SU-DHL-6 (cell line): ENCODE results near the gene CLBA1.

Source experiments
- H2AFZ ChIP-seq: fragments of 200-600 bp; sonication (generic); 2 replicates; pipeline ENCODE4 v1.6.1; 2014; ENCODE audit warnings: low read depth, mild to moderate bottlenecking, moderate library complexity, mixed read lengths, antibody characterized with exemption, low read length; ENCODE audit not compliant: severe bottlenecking
- H3F3A ChIP-seq: fragments of 200-600 bp; shearing (Covaris generic); 2 replicates; pipeline ENCODE4 v1.6.0; 2016; ENCODE audit warnings: antibody characterized with exemption, mild to moderate bottlenecking; ENCODE audit not compliant: insufficient read depth
- H3K27ac ChIP-seq: fragments of 200-600 bp; sonication (generic); 2 replicates; pipeline ENCODE4 v1.5.1; 2016; ENCODE audit warnings: low read depth, mild to moderate bottlenecking, low read length, moderate library complexity, mixed read lengths
- H3K27me3 ChIP-seq: fragments of 200-600 bp; sonication (generic), shearing (Covaris generic); 2 replicates; pipeline ENCODE4 v1.6.0; 2014; ENCODE audit warnings: mild to moderate bottlenecking, low read length
- H3K36me3 ChIP-seq: fragments of 200-600 bp; sonication (generic); 2 replicates; pipeline ENCODE4 v1.6.1; 2014; ENCODE audit warnings: mild to moderate bottlenecking, low read length, mixed read lengths
- H3K4me2 ChIP-seq: fragments of 300-600, 200-600 bp; shearing (Covaris generic), sonication (generic); 2 replicates; pipeline ENCODE4 v1.6.0; 2014; ENCODE audit warnings: low read length, low read depth, mild to moderate bottlenecking; ENCODE audit not compliant: poor library complexity, severe bottlenecking
- H3K4me3 ChIP-seq: fragments of 200-600 bp; sonication (generic); 2 replicates; pipeline ENCODE4 v1.5.1; 2014; ENCODE audit warnings: antibody characterized with exemption, low read length, mild to moderate bottlenecking, mixed read lengths; ENCODE audit not compliant: insufficient read depth, poor library complexity, severe bottlenecking
- H3K79me2 ChIP-seq: fragments of 200-600 bp; sonication (generic); 2 replicates; pipeline ENCODE4 v1.6.1; 2014; ENCODE audit warnings: mild to moderate bottlenecking, low read length, moderate library complexity; ENCODE audit not compliant: insufficient read depth
- H3K9ac ChIP-seq: fragments of 200-600 bp; sonication (generic); 2 replicates; pipeline ENCODE4 v1.7.0; 2014; ENCODE audit warnings: mild to moderate bottlenecking, low read length
- H3K9me2 ChIP-seq: fragments of 200-600 bp; sonication (generic); replicated peaks from 2 replicates; pipeline ENCODE4 v1.6.1; 2014; ENCODE audit warnings: low read length; ENCODE audit not compliant: insufficient read depth
- H3K9me3 ChIP-seq: fragments of 200-600 bp; sonication (generic); 2 replicates; pipeline ENCODE4 v1.6.1; 2014; ENCODE audit warnings: low read length, mixed read lengths; ENCODE audit not compliant: insufficient read depth
- H4K20me1 ChIP-seq: fragments of 200-600 bp; sonication (generic); 2 replicates; pipeline ENCODE4 v1.6.1; 2014; ENCODE audit warnings: low read depth, mild to moderate bottlenecking, antibody characterized with exemption, low read length, moderate library complexity, mixed read lengths
- EZH2phosphoT487 ChIP-seq: fragments of 200-600 bp; sonication (generic), shearing (Covaris generic); conservative IDR thresholded peaks from 2 replicates; pipeline ENCODE4 v1.6.1; 2018; ENCODE audit warnings: mild to moderate bottlenecking, antibody characterized with exemption, low read length, moderate library complexity, mixed read lengths
- TF ChIP-seq, protein P1 (sequence below): fragments of 200-600 bp; sonication (generic); IDR thresholded peaks from one replicate; pipeline ENCODE4 v1.5.1; 2017; ENCODE audit warnings: antibody characterized with exemption, mild to moderate bottlenecking, low read length, moderate library complexity; ENCODE audit not compliant: insufficient read depth, poor library complexity, severe bottlenecking

CLBA1 gene

DNA sequence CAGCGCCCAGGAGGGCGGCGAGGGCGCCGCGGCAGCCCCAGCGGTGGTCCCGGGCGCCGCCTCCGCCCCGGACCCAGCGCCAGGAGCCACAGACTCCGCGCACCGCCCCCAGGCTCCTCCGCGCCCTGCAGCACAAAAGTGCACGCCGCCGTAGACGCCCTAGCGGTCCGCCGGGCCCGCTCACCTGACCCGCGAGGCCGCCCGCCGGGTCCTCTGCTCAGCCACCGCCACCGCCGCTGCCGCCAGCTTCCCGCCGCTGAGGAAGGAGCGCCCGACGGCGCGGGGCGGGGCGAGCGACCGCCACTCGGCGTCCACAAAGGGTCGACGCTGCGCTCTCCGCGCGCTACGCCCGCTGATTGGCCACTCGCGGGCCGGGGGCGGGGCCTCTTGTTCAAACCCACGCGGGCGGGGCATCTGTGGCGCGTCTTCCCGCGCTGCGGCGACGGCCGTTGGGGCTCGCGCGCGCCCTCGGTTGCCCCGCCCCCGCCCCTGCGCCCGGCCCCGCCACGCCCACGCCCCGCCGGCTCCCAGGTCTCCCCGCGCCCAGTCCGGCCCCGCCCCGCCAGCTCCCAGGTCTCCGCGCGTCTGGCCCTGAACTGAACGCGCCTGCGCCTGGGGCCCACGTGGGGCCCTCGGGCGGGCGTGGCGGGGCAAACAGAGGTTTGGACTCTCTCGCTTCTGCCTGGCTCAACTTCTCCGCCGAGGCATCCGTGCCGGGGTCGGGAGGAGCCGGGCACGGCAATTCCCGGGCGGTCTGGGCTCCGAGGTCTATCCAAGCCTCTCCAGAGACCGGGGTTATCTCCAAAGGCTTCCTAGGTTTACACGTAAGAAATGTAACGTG lies 35.4 kb downstream of the CLBA1 start, which contains the start of gene CDCA4:
CDCA4 (minus strand) TSS at position 269 of the 841 bp plus-strand sequence. CDS start 9,154 bp downstream, outside the sequence.
- H3K79me2 ChIP-seq = peaks cover 53% of the 10 kb centered on the region
- no peaks in the 10 kb centered on the region for H3K9me3 ChIP-seq
- peaks cover 12% of the 10 kb centered on the region; the same call in 1 of the 2 replicates for H3F3A ChIP-seq
- H3K9me2 ChIP-seq = no peaks in the 10 kb centered on the region
- H2AFZ ChIP-seq = peak within 1 kb of the TSS; percentile 10
- H3K4me2 ChIP-seq = peak within 1 kb of the TSS; percentile 90
- peak within 1 kb of the TSS; percentile 83 for H3K4me3 ChIP-seq
- TF ChIP-seq EZH2phosphoT487 = no peak
- TF ChIP-seq, protein P1, sequence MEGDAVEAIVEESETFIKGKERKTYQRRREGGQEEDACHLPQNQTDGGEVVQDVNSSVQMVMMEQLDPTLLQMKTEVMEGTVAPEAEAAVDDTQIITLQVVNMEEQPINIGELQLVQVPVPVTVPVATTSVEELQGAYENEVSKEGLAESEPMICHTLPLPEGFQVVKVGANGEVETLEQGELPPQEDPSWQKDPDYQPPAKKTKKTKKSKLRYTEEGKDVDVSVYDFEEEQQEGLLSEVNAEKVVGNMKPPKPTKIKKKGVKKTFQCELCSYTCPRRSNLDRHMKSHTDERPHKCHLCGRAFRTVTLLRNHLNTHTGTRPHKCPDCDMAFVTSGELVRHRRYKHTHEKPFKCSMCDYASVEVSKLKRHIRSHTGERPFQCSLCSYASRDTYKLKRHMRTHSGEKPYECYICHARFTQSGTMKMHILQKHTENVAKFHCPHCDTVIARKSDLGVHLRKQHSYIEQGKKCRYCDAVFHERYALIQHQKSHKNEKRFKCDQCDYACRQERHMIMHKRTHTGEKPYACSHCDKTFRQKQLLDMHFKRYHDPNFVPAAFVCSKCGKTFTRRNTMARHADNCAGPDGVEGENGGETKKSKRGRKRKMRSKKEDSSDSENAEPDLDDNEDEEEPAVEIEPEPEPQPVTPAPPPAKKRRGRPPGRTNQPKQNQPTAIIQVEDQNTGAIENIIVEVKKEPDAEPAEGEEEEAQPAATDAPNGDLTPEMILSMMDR = no peak
- peak within 1 kb of the TSS; percentile 89 for H3K27ac ChIP-seq
- peak within 1 kb of the TSS; percentile 100 for H3K9ac ChIP-seq
- peaks cover 7% of the 10 kb centered on the region; the same call in 1 of the 2 replicates for H3K36me3 ChIP-seq
- H3K27me3 ChIP-seq = no peaks in the 10 kb centered on the region
- peaks cover 21% of the 10 kb centered on the region; the same call in 1 of the 2 replicates for H4K20me1 ChIP-seq

DNA sequence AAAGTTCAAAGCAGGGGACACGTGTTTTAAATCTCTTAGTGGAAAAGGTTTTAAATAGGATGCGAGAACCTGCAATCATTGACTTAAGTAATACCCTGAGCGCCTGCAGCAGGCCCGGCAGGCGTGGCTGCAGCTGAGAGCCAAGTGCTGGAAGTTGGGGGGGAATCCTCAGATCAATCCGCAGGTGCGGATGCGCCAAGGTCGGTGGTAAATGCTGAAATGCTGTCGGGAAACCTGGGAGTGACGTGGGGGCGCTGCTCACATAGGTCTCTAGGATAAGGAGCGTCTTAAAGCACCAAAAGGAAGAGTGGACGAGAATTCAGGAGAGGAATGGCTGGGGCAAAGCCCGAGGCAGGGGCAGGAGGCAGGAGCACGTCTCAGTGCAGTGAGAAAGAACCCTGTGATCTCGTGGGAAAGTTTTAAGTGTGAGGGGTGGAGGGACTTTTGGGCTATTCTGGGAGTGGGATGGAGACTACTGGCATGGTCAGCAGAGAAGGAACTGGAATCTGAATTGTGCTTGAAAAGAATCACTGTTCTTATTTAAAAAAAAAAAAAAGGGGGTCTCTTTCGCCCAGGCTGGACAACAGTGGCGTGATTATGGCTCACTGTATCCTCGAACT lies 36.2 kb downstream of the CLBA1 start:
- H3K79me2 ChIP-seq = peaks cover 46% of the 10 kb centered on the region

DNA sequence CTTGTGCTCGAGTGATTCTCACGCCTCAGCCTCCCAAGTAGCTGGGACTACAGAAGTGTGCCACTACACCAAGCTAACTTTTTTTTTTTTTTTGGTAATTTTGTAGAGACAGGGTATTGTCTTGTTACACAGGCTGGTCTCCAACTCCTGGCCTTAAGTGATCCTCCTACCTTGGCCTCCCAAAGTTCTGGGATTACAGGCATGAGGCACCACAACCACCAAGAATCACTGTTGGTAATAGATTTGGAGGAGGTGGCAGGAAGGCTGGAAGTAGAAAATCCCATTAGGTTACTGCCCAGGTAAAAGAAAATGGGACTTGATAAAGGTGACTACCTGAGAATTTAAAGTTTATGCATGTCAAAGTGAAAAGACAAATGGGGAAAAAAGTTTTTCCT lies 36.7 kb downstream of the CLBA1 start:
- Histone ChIP-seq H3K79me2 (peaks cover 41% of the 10 kb centered on the region), H3K9me3 (no peaks in the 10 kb centered on the region), H2AFZ (no peak overlapping the region), H4K20me1 (peaks cover 13% of the 10 kb centered on the region; the same call in 1 of the 2 replicates), H3F3A (0 out of 2 replicates have a peak, but pooled peaks cover 12% of the 10 kb centered on the region), H3K4me3 (peak overlapping the region; percentile 73), H3K36me3 (peaks cover 7% of the 10 kb centered on the region; the same call in 1 of the 2 replicates), H3K4me2 (peak overlapping the region; percentile 71), H3K27me3 (no peaks in the 10 kb centered on the region), H3K9me2 (no peaks in the 10 kb centered on the region), H3K9ac (peak overlapping the region; percentile 83), H3K27ac (no peak overlapping the region)
- no peak for TF ChIP-seq EZH2phosphoT487

More for the DNA sequence above, 36.2 kb downstream of the CLBA1 start:
- Histone ChIP-seq H3K27ac (peak overlapping the region; percentile 27; the same call in 1 of the 2 replicates), H3K4me2 (peak overlapping the region; percentile 71), H3K27me3 (no peaks in the 10 kb centered on the region), H3K36me3 (peaks cover 7% of the 10 kb centered on the region; the same call in 1 of the 2 replicates), H3F3A (peaks cover 12% of the 10 kb centered on the region; the same call in 1 of the 2 replicates), H3K9me2 (no peaks in the 10 kb centered on the region), H2AFZ (peak overlapping the region; percentile 10), H4K20me1 (peaks cover 14% of the 10 kb centered on the region; the same call in 1 of the 2 replicates), H3K9ac (peak overlapping the region; percentile 83), H3K4me3 (peak overlapping the region; percentile 73), H3K9me3 (no peaks in the 10 kb centered on the region)
- TF ChIP-seq EZH2phosphoT487 = no peak
- TF ChIP-seq, protein P1 = peak; percentile 28
